CD4-positive, alpha-beta T cell treated with Interleukin-2 at 100 ng/mL for 4 hours (primary cell): Measurements from ENCODE around the gene CYBA.

Source experiments
- DNase-seq: peaks from one replicate; pipeline ENCODE4 v3.0.0-alpha.2; 2020; ENCODE audit warnings: low spot score

The CYBA gene

DNA sequence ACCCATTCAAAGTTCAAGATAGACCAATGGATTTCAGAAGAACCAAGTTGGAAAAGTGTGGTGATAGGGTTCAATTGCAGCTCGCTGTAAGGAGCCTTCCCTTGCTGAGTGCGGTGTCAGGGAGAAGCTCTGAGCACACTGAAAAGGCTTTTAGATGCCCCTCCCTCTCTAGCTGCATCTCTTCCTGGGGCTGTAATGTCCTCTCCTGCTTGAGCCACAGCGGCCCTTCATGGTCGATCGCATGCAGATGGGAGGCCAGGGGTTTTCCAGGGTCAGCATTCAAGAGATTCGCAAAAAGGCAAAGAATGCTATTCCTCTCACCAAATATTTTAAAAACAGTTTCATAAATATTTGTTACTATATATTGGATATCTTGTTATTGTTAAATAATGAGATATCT is 56.9 kb downstream of the CYBA start:
- DNase-seq: no peak

GRCh38 chr16:88593489-88593888 is 57.4 kb downstream of the CYBA start:
- no peak for DNase-seq
